ENCODE measurements around the gene HSF2BP.

Gene HSF2BP

DNA sequence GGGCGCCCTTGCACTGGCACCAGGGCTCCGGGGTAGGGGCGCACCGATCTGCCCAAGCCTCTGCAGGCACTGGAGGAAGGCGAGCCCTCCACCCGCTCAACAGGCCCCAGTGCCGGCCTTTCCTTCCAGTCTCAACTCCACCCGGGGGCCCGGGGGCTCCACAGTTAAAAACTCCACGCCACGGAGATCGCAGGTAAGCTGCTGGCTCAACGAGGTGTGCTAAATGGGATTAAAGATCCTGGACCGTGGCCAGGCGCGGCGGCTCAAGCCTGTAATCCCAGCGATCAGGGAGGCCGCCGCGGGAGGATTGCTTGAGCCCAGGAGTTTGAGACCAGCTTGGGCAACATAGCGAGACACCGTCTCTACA, 536 bp downstream of the HSF2BP start:
- Histone ChIP-seq H4K91ac (ENCODE audit: low read depth, low read length) (peak overlapping the region; percentile 83), H3K4me2 (ENCODE audit: low read length) (peak overlapping the region; percentile 99), H2BK12ac (ENCODE audit: low read length) (peak overlapping the region; percentile 17), H3K9ac (ENCODE audit: low read length) (no peak overlapping the region), H2BK5ac (ENCODE audit: low read depth, low read length, poor library complexity) (no peak overlapping the region), H3K4me1 (ENCODE audit: control insufficient read depth in 1 of 2, insufficient read depth in 2 of 2, low read length in 2 of 2) (peaks cover 6 to 13% of the 10 kb centered on the region in 2 experiments), H3K4me3 (ENCODE audit: low read depth, low read length) (no peak overlapping the region), H3K79me1 (ENCODE audit: low read length) (peaks cover 7% of the 10 kb centered on the region), H2AFZ (ENCODE audit: insufficient read depth, low read length, poor library complexity) (peak overlapping the region; percentile 18), H3K27ac (ENCODE audit: low read depth, low read length) (no peak overlapping the region), H3K18ac (ENCODE audit: low read length) (peak overlapping the region; percentile 10), H3K23ac (ENCODE audit: low read length) (no peak overlapping the region), H2BK120ac (ENCODE audit: insufficient read depth, low read length, poor library complexity) (no peak overlapping the region), H3K9me3 (ENCODE audit: insufficient read depth, low read depth, low read length) (no peaks in the 10 kb centered on the region), H3K27me3 (ENCODE audit: insufficient read depth, low read length) (no peaks in the 10 kb centered on the region), H3K4ac (ENCODE audit: low read depth, low read length) (peak overlapping the region; percentile 5), H3K36me3 (ENCODE audit: control insufficient read depth in 1 of 2, insufficient read depth in 2 of 2, low read length in 2 of 2) (peaks cover 3 to 10% of the 10 kb centered on the region in 2 experiments), H4K12ac (ENCODE audit: low read depth, low read length) (peak overlapping the region; percentile 80), H4K8ac (ENCODE audit: low read depth, low read length) (peak overlapping the region; percentile 94), H3K79me2 (ENCODE audit: control insufficient read depth, insufficient read depth, low read length, poor library complexity) (peaks cover 4% of the 10 kb centered on the region), H3K14ac (ENCODE audit: low read length) (peak overlapping the region; percentile 8), H2AK5ac (ENCODE audit: low read length) (peak overlapping the region; percentile 22)
- DNase-seq: peak in 1 of 2 donors; percentile 42
- WGBS (ENCODE audit: extremely low coverage, insufficient coverage, insufficient read length): no CpG with 5 or more reads among the region's 23 CpGs

DNA sequence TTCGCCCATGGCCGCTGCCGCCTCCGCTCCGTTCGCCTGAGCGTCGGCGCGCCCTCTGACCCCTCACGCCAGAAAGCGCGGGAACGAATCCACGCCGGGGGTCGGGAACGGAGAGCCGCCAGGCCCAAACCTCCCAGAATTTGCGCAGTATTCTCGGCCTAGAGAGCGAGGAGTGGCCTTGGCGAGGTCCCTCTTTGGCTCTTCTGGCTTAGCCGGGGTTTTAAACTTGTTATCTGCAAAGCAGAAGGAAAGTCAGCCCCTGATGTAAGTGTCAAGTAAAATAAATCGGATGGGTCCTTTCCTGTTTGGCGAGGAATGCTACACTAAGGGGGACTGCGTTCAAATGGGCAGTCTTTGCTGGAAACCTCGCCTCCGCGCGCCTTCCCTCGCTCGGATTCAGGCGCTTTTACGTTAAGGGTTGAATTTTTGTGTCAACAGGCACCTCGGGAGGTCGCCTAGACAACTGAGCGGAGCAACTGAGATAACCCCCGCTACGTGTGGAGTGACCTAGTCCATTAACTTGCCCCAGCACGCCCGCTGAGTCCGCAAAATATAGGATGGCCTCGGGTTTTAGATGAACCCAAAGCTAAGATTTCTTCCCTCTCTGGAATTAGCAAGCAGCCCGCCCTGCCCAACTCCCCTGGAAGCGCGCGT, 1.1 kb downstream of the HSF2BP start:
- WGBS (ENCODE audit: extremely low coverage, insufficient coverage, insufficient read length): no CpG with 5 or more reads among the region's 48 CpGs
- Histone ChIP-seq H3K4me1 (ENCODE audit: control insufficient read depth in 1 of 2, insufficient read depth in 2 of 2, low read length in 2 of 2) (peaks cover 6 to 13% of the 10 kb centered on the region in 2 experiments), H3K4ac (ENCODE audit: low read depth, low read length) (no peak overlapping the region), H3K36me3 (ENCODE audit: control insufficient read depth in 1 of 2, insufficient read depth in 2 of 2, low read length in 2 of 2) (peaks cover 1 to 8% of the 10 kb centered on the region in 2 experiments), H3K9me3 (ENCODE audit: insufficient read depth, low read depth, low read length) (no peaks in the 10 kb centered on the region), H3K14ac (ENCODE audit: low read length) (no peak overlapping the region), H2BK5ac (ENCODE audit: low read depth, low read length, poor library complexity) (no peak overlapping the region), H2BK12ac (ENCODE audit: low read length) (peak overlapping the region; percentile 17), H4K12ac (ENCODE audit: low read depth, low read length) (peak overlapping the region; percentile 80), H3K4me3 (ENCODE audit: low read depth, low read length) (no peak overlapping the region), H3K79me1 (ENCODE audit: low read length) (peaks cover 7% of the 10 kb centered on the region), H3K27me3 (ENCODE audit: insufficient read depth, low read length) (no peaks in the 10 kb centered on the region), H3K9ac (ENCODE audit: low read length) (no peak overlapping the region), H3K23ac (ENCODE audit: low read length) (no peak overlapping the region), H3K18ac (ENCODE audit: low read length) (no peak overlapping the region), H3K4me2 (ENCODE audit: low read length) (no peak overlapping the region), H2BK120ac (ENCODE audit: insufficient read depth, low read length, poor library complexity) (no peak overlapping the region), H3K79me2 (ENCODE audit: control insufficient read depth, insufficient read depth, low read length, poor library complexity) (peaks cover 4% of the 10 kb centered on the region), H4K91ac (ENCODE audit: low read depth, low read length) (peak overlapping the region; percentile 83), H3K27ac (ENCODE audit: low read depth, low read length) (no peak overlapping the region), H4K8ac (ENCODE audit: low read depth, low read length) (peak overlapping the region; percentile 94), H2AFZ (ENCODE audit: insufficient read depth, low read length, poor library complexity) (peak overlapping the region; percentile 1), H2AK5ac (ENCODE audit: low read length) (peak overlapping the region; percentile 22)
- DNase-seq: peak in 1 of 2 donors; percentile 54

DNA sequence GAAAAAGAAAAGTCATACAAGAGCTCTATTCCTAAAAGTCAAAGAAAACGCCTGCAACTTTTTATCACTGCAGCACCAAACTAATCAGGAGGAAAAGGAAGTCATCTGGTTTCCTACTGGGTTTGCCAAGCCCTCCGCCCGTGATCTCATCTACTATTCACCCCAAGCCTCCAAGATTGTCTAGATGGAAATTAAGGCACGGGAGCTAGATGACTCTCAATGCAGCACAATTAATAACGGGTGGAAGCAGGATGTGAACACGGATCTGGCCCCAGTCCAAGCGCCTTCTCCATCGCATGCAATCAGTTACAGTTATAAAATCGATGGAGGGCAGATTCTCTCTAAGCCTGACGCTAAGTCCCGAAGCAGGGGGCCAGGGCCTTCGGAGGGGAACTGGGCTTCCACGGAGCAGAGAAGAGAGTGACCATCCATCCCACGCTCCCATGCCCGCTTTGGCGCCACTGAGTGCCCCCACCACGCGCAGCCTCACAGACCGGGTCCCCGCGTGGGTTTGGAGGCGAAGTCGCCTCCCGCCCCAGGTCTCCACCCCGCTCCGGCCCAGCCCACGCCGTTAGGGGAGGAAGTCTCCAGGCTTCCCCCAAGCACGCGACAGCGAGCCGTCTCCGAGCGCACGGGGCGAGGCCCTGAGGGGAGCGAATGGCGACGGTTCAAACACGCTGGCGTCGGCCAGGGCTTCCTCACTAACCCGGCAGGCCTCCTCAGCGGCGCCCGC, 1.8 kb downstream of the HSF2BP start:
- peaks cover 0 to 7% of the 10 kb centered on the region in 2 experiments for H3K36me3 ChIP-seq (ENCODE audit: control insufficient read depth in 1 of 2, insufficient read depth in 2 of 2, low read length in 2 of 2)
- H4K91ac ChIP-seq (ENCODE audit: low read depth, low read length): no peak overlapping the region
- peaks cover 6 to 13% of the 10 kb centered on the region in 2 experiments for H3K4me1 ChIP-seq (ENCODE audit: control insufficient read depth in 1 of 2, insufficient read depth in 2 of 2, low read length in 2 of 2)
- no peak overlapping the region for H3K27ac ChIP-seq (ENCODE audit: low read depth, low read length)
- no peak overlapping the region for H3K4me2 ChIP-seq (ENCODE audit: low read length)
- H4K8ac ChIP-seq (ENCODE audit: low read depth, low read length): no peak overlapping the region
- H3K4ac ChIP-seq (ENCODE audit: low read depth, low read length): no peak overlapping the region
- H2AK5ac ChIP-seq (ENCODE audit: low read length): no peak overlapping the region
- H2BK12ac ChIP-seq (ENCODE audit: low read length): no peak overlapping the region
- peaks cover 7% of the 10 kb centered on the region for H3K79me1 ChIP-seq (ENCODE audit: low read length)
- no peak overlapping the region for H3K14ac ChIP-seq (ENCODE audit: low read length)
- no CpG with 5 or more reads among the region's 46 CpGs for WGBS (ENCODE audit: extremely low coverage, insufficient coverage, insufficient read length)
- no peak overlapping the region for H3K23ac ChIP-seq (ENCODE audit: low read length)
- no peaks in the 10 kb centered on the region for H3K9me3 ChIP-seq (ENCODE audit: insufficient read depth, low read depth, low read length)
- H3K4me3 ChIP-seq (ENCODE audit: low read depth, low read length): no peak overlapping the region
- H2BK120ac ChIP-seq (ENCODE audit: insufficient read depth, low read length, poor library complexity): no peak overlapping the region
- no peak overlapping the region for H3K9ac ChIP-seq (ENCODE audit: low read length)
- no peak overlapping the region for H3K18ac ChIP-seq (ENCODE audit: low read length)
- H2BK5ac ChIP-seq (ENCODE audit: low read depth, low read length, poor library complexity): no peak overlapping the region
- no peaks in the 10 kb centered on the region for H3K27me3 ChIP-seq (ENCODE audit: insufficient read depth, low read length)
- no peak for DNase-seq
- no peak overlapping the region for H4K12ac ChIP-seq (ENCODE audit: low read depth, low read length)
- peaks cover 4% of the 10 kb centered on the region for H3K79me2 ChIP-seq (ENCODE audit: control insufficient read depth, insufficient read depth, low read length, poor library complexity)
- peak overlapping the region; percentile 1 for H2AFZ ChIP-seq (ENCODE audit: insufficient read depth, low read length, poor library complexity)

DNA sequence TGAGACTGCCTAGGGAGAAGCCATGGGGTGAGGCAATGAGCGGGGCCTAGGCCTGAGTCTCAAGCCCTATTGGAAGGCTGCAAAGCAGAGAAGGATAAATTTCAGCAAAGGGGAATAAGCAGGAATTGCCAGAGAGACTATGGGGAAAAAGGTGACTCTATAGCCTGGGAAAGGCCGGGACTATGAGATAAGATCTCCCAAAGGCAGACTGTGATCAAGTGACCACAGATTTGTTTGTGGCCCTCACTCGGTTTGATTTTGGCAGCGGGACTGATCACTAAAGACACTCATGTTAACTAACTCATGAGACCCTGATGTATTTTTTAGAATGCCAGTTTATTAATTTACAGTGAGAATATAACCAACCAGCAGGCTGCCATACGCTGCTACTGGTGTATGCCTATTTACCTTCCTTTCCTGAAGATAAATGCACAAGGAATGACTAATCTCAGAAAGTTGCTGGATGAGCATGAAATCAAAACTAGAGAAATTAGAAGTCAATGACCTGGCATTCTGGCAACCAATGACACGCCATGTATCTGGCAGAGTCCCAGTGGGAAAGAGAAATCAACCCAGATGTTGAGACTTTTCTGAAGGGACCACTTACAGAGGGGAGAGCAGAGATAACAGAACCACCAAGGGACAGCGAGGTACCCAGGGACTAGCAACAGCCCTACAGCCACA, 4.3 kb downstream of the HSF2BP start:
- H3K18ac ChIP-seq (ENCODE audit: low read length): no peak overlapping the region
- no peak overlapping the region for H2BK5ac ChIP-seq (ENCODE audit: low read depth, low read length, poor library complexity)
- H3K27me3 ChIP-seq (ENCODE audit: insufficient read depth, low read length): no peaks in the 10 kb centered on the region
- no peak overlapping the region for H3K27ac ChIP-seq (ENCODE audit: low read depth, low read length)
- no peak overlapping the region for H3K14ac ChIP-seq (ENCODE audit: low read length)
- H4K12ac ChIP-seq (ENCODE audit: low read depth, low read length): no peak overlapping the region
- H2AK5ac ChIP-seq (ENCODE audit: low read length): no peak overlapping the region
- H4K91ac ChIP-seq (ENCODE audit: low read depth, low read length): no peak overlapping the region
- no peak overlapping the region for H4K8ac ChIP-seq (ENCODE audit: low read depth, low read length)
- H3K4ac ChIP-seq (ENCODE audit: low read depth, low read length): no peak overlapping the region
- no peak overlapping the region for H3K4me2 ChIP-seq (ENCODE audit: low read length)
- no CpG with 5 or more reads among the region's 7 CpGs for WGBS (ENCODE audit: extremely low coverage, insufficient coverage, insufficient read length)
- H3K4me1 ChIP-seq (ENCODE audit: control insufficient read depth in 1 of 2, insufficient read depth in 2 of 2, low read length in 2 of 2): peaks cover 3 to 7% of the 10 kb centered on the region in 2 experiments
- peak in 1 of 2 donors; percentile 56 for DNase-seq
- no peak overlapping the region for H3K4me3 ChIP-seq (ENCODE audit: low read depth, low read length)
- H3K79me1 ChIP-seq (ENCODE audit: low read length): peaks cover 7% of the 10 kb centered on the region
- no peaks in the 10 kb centered on the region for H3K9me3 ChIP-seq (ENCODE audit: insufficient read depth, low read depth, low read length)
- no peak overlapping the region for H3K23ac ChIP-seq (ENCODE audit: low read length)
- no peak overlapping the region for H2BK12ac ChIP-seq (ENCODE audit: low read length)
- H3K36me3 ChIP-seq (ENCODE audit: control insufficient read depth in 1 of 2, insufficient read depth in 2 of 2, low read length in 2 of 2): no peaks in the 10 kb centered on the region
- peaks cover 1% of the 10 kb centered on the region for H3K79me2 ChIP-seq (ENCODE audit: control insufficient read depth, insufficient read depth, low read length, poor library complexity)
- H2AFZ ChIP-seq (ENCODE audit: insufficient read depth, low read length, poor library complexity): no peak overlapping the region
- H2BK120ac ChIP-seq (ENCODE audit: insufficient read depth, low read length, poor library complexity): no peak overlapping the region
- no peak overlapping the region for H3K9ac ChIP-seq (ENCODE audit: low read length)
